Spleen (tissue), 7 donors: ENCODE data around the gene ETV5.

Source experiments
- CTCF ChIP-seq, 11 experiments: fragments of 200-600 bp in 7 of 11; fragments of 450-650 bp in 4 of 11; sonication (generic) in 4 of 11; IDR thresholded peaks in 8 of 11; conservative IDR thresholded peaks in 3 of 11; 1 replicate in 7 of 11; 2 replicates in 4 of 11; pipeline versions ENCODE4 v1.4.0 to v1.8.0; 2016 to 2021; ENCODE audit warnings: antibody characterized with exemption in 11 of 11, inconsistent platforms in 4 of 11, mild to moderate bottlenecking in 1 of 11
- POLR2AphosphoS5 ChIP-seq, 3 donors: sonication (generic); formaldehyde crosslinking; IDR thresholded peaks; one replicate each; pipeline ENCODE4 v1.5.1; 2017; ENCODE audit warnings: antibody characterized with exemption in 3 of 3
- donor health status: DM: no; HTN: no; CAD: no; lungs with moderate emphysema.
- donor health status: DM: no; HTN: no; CAD: no.
- donor health status: DM: no; HTN: no; CAD: no.

- TF ChIP-seq CTCF (IDR thresholded peaks at IDR 0.05 in 8 of 11, conservative IDR thresholded peaks at IDR 0.05 in 3 of 11): no peak
- no peak for TF ChIP-seq POLR2AphosphoS5 (IDR thresholded peaks at IDR 0.05)
Observed at GRCh38 chr3:186067360-186068242, 41.3 kb downstream of the ETV5 start.
